HCT116 (cell line): ENCODE results near the gene C2orf72. TPM values are rescaled to one million over a fixed set of nuclear protein-coding genes. Genes with fewer than 3 reads are reported as not detected.

Experiments
- ATAC-seq: fragments of 200-7000 bp; cut with Tn5 transposase; 2 replicates; pipeline ENCODE4 v1.9.1; 2020; ENCODE audit warnings: mild to moderate bottlenecking, moderate library complexity
- BruUV-seq: library from RNA; stranded (reverse); fragments of 400-500 nt; replicated peaks from 2 replicates; lab custom pipeline; 2021; lab: Mats Ljungman, UMichigan
- CTCF ChIA-PET: fragments of 300-600 bp; sonication (Branson Sonifier 250); formaldehyde crosslinking; loops from one replicate; lab custom pipeline; 2021; ENCODE audit warnings: antibody characterized with exemption; lab: Charles Lee
- POLR2A ChIA-PET: fragments of 300-600, 350-600 bp; sonication (Branson Sonifier 250); formaldehyde crosslinking; loops from one replicate; lab custom pipeline; 2021; ENCODE audit warnings: antibody characterized with exemption; lab: Charles Lee
- RAD21 ChIA-PET, 2 experiments: fragments of 300-600 bp; sonication (Branson Sonifier 250); formaldehyde crosslinking; loops; one replicate each; lab custom pipeline; 2023; ENCODE audit warnings: low total read pairs in 2 of 2; ENCODE audit not compliant: uncharacterized antibody in 2 of 2, unreplicated experiment in 2 of 2, low non-redundant PET in 1 of 2; lab: Charles Lee
- DNase-seq: peaks from one replicate; pipeline ENCODE4 v3.0.0-alpha.2; 2010; ENCODE audit warnings: low read depth, low spot score
- H2AFZ ChIP-seq: fragments of 200-600 bp; shearing (Covaris generic), sonication (generic); 2 replicates; pipeline ENCODE4 v1.6.1; 2017; ENCODE audit warnings: low read depth, mixed run types, mixed read lengths, antibody characterized with exemption, low read length; ENCODE audit not compliant: poor library complexity, severe bottlenecking
- H3K27ac ChIP-seq: 2 replicates; pipeline ENCODE4 v1.5.1; 2012; ENCODE audit warnings: low read depth, low read length
- H3K27me3 ChIP-seq: fragments of 200-600 bp; sonication (generic); 2 replicates; pipeline ENCODE4 v1.6.1; 2016; ENCODE audit warnings: mixed run types, low read length, mixed read lengths; ENCODE audit not compliant: insufficient read depth
- H3K36me3 ChIP-seq, 2 experiments: fragments of 200-500 bp in 1 of 2; fragments of 200-600 bp in 1 of 2; sonication (Bioruptor generic) in 1 of 2; sonication (generic) in 1 of 2; 2 replicates each; pipeline versions ENCODE4 v1.5.1 to v1.6.1; 2014 to 2016; ENCODE audit warnings: low read length in 2 of 2, inconsistent platforms in 1 of 2, mixed read lengths in 1 of 2, mixed run types in 1 of 2; ENCODE audit not compliant: insufficient read depth in 2 of 2, control insufficient read depth in 1 of 2
- H3K4me1 ChIP-seq, 2 experiments: fragments of 200-600 bp in 1 of 2; sonication (generic) in 1 of 2; 2 replicates each; pipeline versions ENCODE4 v1.5.1 to v1.6.1; 2012 to 2017; ENCODE audit warnings: low read length in 2 of 2, inconsistent platforms in 1 of 2, mild to moderate bottlenecking in 1 of 2, mixed read lengths in 1 of 2, mixed run types in 1 of 2, moderate library complexity in 1 of 2; ENCODE audit not compliant: insufficient read depth in 2 of 2, control insufficient read depth in 1 of 2
- H3K4me2 ChIP-seq: fragments of 200-600 bp; sonication (generic); 2 replicates; pipeline ENCODE4 v1.6.1; 2017; ENCODE audit warnings: mixed run types, low read length, mixed read lengths
- H3K4me3 ChIP-seq, 2 experiments: fragments of 200-600 bp in 1 of 2; sonication (generic) in 1 of 2; replicated peaks in 1 of 2; 2 replicates each; pipeline ENCODE4 v1.5.1; 2011 to 2016; ENCODE audit warnings: low read length in 2 of 2, control low read depth in 1 of 2, low read depth in 1 of 2, mild to moderate bottlenecking in 1 of 2, mixed read lengths in 1 of 2, mixed run types in 1 of 2
- H3K79me2 ChIP-seq: fragments of 200-600 bp; sonication (generic); 2 replicates; pipeline ENCODE4 v1.6.1; 2017; ENCODE audit warnings: mild to moderate bottlenecking, mixed run types, low read length, moderate library complexity, mixed read lengths; ENCODE audit not compliant: insufficient read depth
- H3K9ac ChIP-seq: fragments of 200-600 bp; sonication (generic); 2 replicates; pipeline ENCODE4 v1.6.1; 2016; ENCODE audit warnings: low read length, mixed read lengths
- H3K9me2 ChIP-seq: fragments of 200-600 bp; sonication (generic), shearing (Covaris generic); 2 replicates; pipeline ENCODE4 v1.6.1; 2017; ENCODE audit warnings: mixed run types, mild to moderate bottlenecking, moderate library complexity; ENCODE audit not compliant: insufficient read depth
- H3K9me3 ChIP-seq, 2 experiments: fragments of 200-500 bp in 1 of 2; fragments of 200-600 bp in 1 of 2; sonication (Bioruptor generic) in 1 of 2; sonication (generic) in 1 of 2; 2 replicates each; pipeline ENCODE4 v1.6.1; 2014 to 2017; ENCODE audit warnings: low read length in 2 of 2, mixed read lengths in 2 of 2, inconsistent platforms in 1 of 2, low read depth in 1 of 2, mild to moderate bottlenecking in 1 of 2, mixed run types in 1 of 2, moderate library complexity in 1 of 2; ENCODE audit not compliant: control insufficient read depth in 1 of 2, insufficient read depth in 1 of 2
- H4K20me1 ChIP-seq: fragments of 200-600 bp; sonication (generic), shearing (Covaris generic); 2 replicates; pipeline ENCODE4 v1.6.1; 2017; ENCODE audit warnings: mixed run types, mild to moderate bottlenecking, moderate library complexity; ENCODE audit not compliant: insufficient read depth
- CBX3 ChIP-seq: IDR thresholded peaks from 2 replicates; pipeline ENCODE4 v1.6.1; 2012; ENCODE audit warnings: low read depth
- CEBPB ChIP-seq: IDR thresholded peaks from 2 replicates; pipeline ENCODE4 v1.6.1; 2012; ENCODE audit warnings: low read depth
- ELF1 ChIP-seq: IDR thresholded peaks from 2 replicates; pipeline ENCODE4 v1.6.1; 2012; ENCODE audit warnings: low read depth, borderline replicate concordance
- EZH2 ChIP-seq: fragments of 200-600 bp; sonication (generic); IDR thresholded peaks from 2 replicates; pipeline ENCODE4 v1.6.1; 2017; ENCODE audit warnings: antibody characterized with exemption, mixed run types
- EZH2phosphoT487 ChIP-seq: fragments of 200-600 bp; IDR thresholded peaks from 2 replicates; pipeline ENCODE4 v1.6.1; 2018; ENCODE audit warnings: antibody characterized with exemption, borderline replicate concordance
- JUND ChIP-seq: IDR thresholded peaks from 2 replicates; pipeline ENCODE4 v1.6.1; 2012
- POLR2AphosphoS5 ChIP-seq: IDR thresholded peaks from 2 replicates; pipeline ENCODE4 v1.6.1; 2011; ENCODE audit warnings: mild to moderate bottlenecking, low read depth, low read length, moderate library complexity
- RAD21 ChIP-seq: IDR thresholded peaks from 2 replicates; pipeline ENCODE4 v1.6.1; 2012; ENCODE audit warnings: low read depth, mild to moderate bottlenecking
- SIN3A ChIP-seq: IDR thresholded peaks from 2 replicates; pipeline ENCODE4 v1.6.1; 2012; ENCODE audit warnings: low read depth
- SP1 ChIP-seq: IDR thresholded peaks from 2 replicates; pipeline ENCODE4 v1.6.1; 2012; ENCODE audit warnings: low read depth
- SRF ChIP-seq: IDR thresholded peaks from 2 replicates; pipeline ENCODE4 v1.6.1; 2012; ENCODE audit warnings: low read depth
- ZNF274 ChIP-seq: fragments of 200-500 bp; sonication (Bioruptor generic); IDR thresholded peaks from 2 replicates; pipeline ENCODE4 v1.6.1; 2014; ENCODE audit warnings: mild to moderate bottlenecking, low read depth, low read length, inconsistent platforms
- intact Hi-C: fragments of 100-400 bp; cut with micrococcal nuclease; formaldehyde crosslinking; loops from 2 replicates; pipeline ENCODE4 v1.10.0; 2022
- total RNA-seq: library from RNA; stranded (reverse); gene quantifications from one replicate; pipeline ENCODE4 v1.2.1, GENCODE V29; 2021; ENCODE audit not compliant: unreplicated experiment
- TF ChIP-seq, protein P1 (sequence below): IDR thresholded peaks from 2 replicates; pipeline ENCODE4 v1.6.1; 2012
- TF ChIP-seq, protein P2 (sequence below): IDR thresholded peaks from 2 replicates; pipeline ENCODE4 v1.6.1; 2011; ENCODE audit warnings: mild to moderate bottlenecking, low read length, moderate library complexity; ENCODE audit not compliant: insufficient replicate concordance; ENCODE audit errors: extremely low read depth
- TF ChIP-seq, protein P3 (sequence below): IDR thresholded peaks from 2 replicates; pipeline ENCODE4 v1.6.1; 2012; ENCODE audit warnings: low read depth

C2orf72 gene
- total RNA-seq, 1 experiment from 2014 or later, result 3.7 TPM

DNA sequence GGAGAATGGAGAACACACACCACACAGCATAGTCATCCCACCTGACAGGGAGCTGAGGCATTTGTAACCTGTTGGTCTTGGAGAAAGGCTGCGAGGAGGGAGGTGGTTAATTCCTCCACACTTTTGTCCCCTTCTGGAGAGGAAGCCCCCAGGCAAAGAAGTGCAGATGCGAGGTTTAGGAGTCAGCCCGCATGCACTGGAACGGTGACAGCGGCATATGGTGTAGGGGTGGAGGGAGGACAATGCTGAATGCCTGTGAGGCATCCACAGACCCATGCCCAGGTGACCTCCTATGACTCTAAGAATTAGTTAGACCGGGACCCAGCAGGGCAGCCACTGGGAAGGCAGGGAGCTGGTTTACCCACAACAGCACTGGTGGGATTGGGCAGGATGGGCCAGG lies 29.2 kb upstream of the C2orf72 start:
- H3K9me3 ChIP-seq, result no peaks in the 10 kb centered on the region; a peak in 1 of 4 replicates
- no peak for TF ChIP-seq RAD21
- TF ChIP-seq SP1, result no peak
- no peak for TF ChIP-seq ZNF274
- TF ChIP-seq, protein P1, sequence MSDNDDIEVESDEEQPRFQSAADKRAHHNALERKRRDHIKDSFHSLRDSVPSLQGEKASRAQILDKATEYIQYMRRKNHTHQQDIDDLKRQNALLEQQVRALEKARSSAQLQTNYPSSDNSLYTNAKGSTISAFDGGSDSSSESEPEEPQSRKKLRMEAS, result no peak
- TF ChIP-seq, protein P2, sequence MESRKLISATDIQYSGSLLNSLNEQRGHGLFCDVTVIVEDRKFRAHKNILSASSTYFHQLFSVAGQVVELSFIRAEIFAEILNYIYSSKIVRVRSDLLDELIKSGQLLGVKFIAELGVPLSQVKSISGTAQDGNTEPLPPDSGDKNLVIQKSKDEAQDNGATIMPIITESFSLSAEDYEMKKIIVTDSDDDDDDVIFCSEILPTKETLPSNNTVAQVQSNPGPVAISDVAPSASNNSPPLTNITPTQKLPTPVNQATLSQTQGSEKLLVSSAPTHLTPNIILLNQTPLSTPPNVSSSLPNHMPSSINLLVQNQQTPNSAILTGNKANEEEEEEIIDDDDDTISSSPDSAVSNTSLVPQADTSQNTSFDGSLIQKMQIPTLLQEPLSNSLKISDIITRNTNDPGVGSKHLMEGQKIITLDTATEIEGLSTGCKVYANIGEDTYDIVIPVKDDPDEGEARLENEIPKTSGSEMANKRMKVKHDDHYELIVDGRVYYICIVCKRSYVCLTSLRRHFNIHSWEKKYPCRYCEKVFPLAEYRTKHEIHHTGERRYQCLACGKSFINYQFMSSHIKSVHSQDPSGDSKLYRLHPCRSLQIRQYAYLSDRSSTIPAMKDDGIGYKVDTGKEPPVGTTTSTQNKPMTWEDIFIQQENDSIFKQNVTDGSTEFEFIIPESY, result no peak
- TF ChIP-seq POLR2AphosphoS5, result no peak
- no peak for TF ChIP-seq JUND
- no peaks in the 10 kb centered on the region for H3K79me2 ChIP-seq
- no peak overlapping the region for H2AFZ ChIP-seq
- RAD21 ChIA-PET, result no interaction called here
- DNase-seq (no peak), ATAC-seq (no peak)
- no peaks in the 10 kb centered on the region for H3K9me2 ChIP-seq
- H3K4me2 ChIP-seq, result no peak overlapping the region
- CTCF ChIA-PET, result no interaction called here
- intact Hi-C loops, result no loop called here
- H3K36me3 ChIP-seq, result no peaks in the 10 kb centered on the region
- no peak overlapping the region for H3K9ac ChIP-seq
- no TSS peak for BruUV-seq
- H4K20me1 ChIP-seq, result no peaks in the 10 kb centered on the region
- no peak overlapping the region for H3K27ac ChIP-seq
- H3K27me3 ChIP-seq, result peaks cover 7% of the 10 kb centered on the region; the same call in 1 of the 2 replicates
- no peak overlapping the region for H3K4me3 ChIP-seq
- no peaks in the 10 kb centered on the region for H3K4me1 ChIP-seq
- POLR2A ChIA-PET, result no interaction called here

DNA sequence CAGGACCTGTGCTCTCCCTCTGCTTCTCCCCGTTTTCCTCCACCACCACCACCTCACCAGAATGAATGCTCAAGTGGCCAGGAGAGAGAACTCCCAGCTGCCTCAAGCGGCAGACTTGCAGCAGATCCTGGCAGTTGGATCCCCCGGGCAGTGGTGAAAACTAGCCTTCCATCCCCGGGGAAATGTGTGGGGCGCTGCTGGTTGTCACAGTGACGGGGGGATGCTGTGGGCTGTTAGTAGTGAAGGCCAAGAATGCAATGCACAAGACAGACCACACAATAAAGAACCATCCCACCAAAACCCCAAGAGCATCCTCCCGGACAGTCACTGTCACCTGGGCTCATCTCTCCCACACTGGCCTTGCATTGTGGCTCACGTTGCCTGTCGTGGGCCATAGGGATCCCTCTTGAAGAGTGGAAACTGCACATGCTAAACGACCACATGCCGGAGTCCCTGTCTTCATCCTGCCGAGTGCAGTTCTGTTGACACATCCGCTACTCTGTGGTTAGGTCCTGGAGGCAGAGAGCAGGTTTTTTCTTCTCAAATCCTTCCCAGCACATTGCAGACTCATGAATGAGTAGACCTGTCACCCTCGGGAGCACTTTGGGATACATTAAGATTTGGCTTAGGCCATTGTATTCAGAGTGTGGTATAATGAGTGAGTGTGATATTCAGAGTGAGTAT lies 27.9 kb upstream of the C2orf72 start:
- Histone ChIP-seq H3K27me3 (no peaks in the 10 kb centered on the region), H3K4me2 (no peak overlapping the region), H2AFZ (no peak overlapping the region), H3K4me3 (no peak overlapping the region), H3K9ac (no peak overlapping the region), H3K79me2 (no peaks in the 10 kb centered on the region), H3K4me1 (peaks cover 0 to 4% of the 10 kb centered on the region in 2 experiments; a peak in 1 of 4 replicates), H3K9me2 (no peaks in the 10 kb centered on the region), H3K27ac (no peak overlapping the region), H3K9me3 (no peaks in the 10 kb centered on the region; a peak in 1 of 4 replicates), H3K36me3 (no peaks in the 10 kb centered on the region), H4K20me1 (no peaks in the 10 kb centered on the region)
- intact Hi-C loops, result no loop called here
- no peak for DNase-seq
- BruUV-seq, result no TSS peak
- ATAC-seq, result no peak
- ChIA-PET CTCF (no interaction called here), RAD21 (no interaction called here), POLR2A (no interaction called here)
- TF ChIP-seq CEBPB (no peak), SP1 (no peak), ELF1 (no peak), RAD21 (no peak), SRF (no peak), EZH2phosphoT487 (no peak), JUND (no peak), CBX3 (no peak), EZH2 (no peak), POLR2AphosphoS5 (no peak), SIN3A (no peak)
- TF ChIP-seq, protein P3, sequence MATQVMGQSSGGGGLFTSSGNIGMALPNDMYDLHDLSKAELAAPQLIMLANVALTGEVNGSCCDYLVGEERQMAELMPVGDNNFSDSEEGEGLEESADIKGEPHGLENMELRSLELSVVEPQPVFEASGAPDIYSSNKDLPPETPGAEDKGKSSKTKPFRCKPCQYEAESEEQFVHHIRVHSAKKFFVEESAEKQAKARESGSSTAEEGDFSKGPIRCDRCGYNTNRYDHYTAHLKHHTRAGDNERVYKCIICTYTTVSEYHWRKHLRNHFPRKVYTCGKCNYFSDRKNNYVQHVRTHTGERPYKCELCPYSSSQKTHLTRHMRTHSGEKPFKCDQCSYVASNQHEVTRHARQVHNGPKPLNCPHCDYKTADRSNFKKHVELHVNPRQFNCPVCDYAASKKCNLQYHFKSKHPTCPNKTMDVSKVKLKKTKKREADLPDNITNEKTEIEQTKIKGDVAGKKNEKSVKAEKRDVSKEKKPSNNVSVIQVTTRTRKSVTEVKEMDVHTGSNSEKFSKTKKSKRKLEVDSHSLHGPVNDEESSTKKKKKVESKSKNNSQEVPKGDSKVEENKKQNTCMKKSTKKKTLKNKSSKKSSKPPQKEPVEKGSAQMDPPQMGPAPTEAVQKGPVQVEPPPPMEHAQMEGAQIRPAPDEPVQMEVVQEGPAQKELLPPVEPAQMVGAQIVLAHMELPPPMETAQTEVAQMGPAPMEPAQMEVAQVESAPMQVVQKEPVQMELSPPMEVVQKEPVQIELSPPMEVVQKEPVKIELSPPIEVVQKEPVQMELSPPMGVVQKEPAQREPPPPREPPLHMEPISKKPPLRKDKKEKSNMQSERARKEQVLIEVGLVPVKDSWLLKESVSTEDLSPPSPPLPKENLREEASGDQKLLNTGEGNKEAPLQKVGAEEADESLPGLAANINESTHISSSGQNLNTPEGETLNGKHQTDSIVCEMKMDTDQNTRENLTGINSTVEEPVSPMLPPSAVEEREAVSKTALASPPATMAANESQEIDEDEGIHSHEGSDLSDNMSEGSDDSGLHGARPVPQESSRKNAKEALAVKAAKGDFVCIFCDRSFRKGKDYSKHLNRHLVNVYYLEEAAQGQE, result no peak
- TF ChIP-seq, protein P1, result no peak
